Spleen (tissue), 11 donors: ENCODE results near the gene MYO18B. TPM values are rescaled to one million over a fixed set of nuclear protein-coding genes. Genes with fewer than 3 reads are reported as not detected.

ENCODE experiments used
- DNase-seq: peaks from one replicate; pipeline ENCODE4 v3.0.0-alpha.2; 2020
- H3K27ac ChIP-seq, 8 donors: fragments of 200-600 bp; sonication (generic) in 7 of 8; 1 replicate in 4 of 8; 2 replicates in 4 of 8; pipeline versions ENCODE4 v1.5.0 to v1.8.0; 2016 to 2021; ENCODE audit warnings: inconsistent platforms in 4 of 8, mild to moderate bottlenecking in 4 of 8, moderate library complexity in 1 of 8
- H3K27me3 ChIP-seq, 7 donors: fragments of 200-600 bp; sonication (generic) in 6 of 7; replicated peaks in 1 of 7; 1 replicate in 4 of 7; 2 replicates in 3 of 7; pipeline versions ENCODE4 v1.5.0 to v1.8.0; 2016 to 2021; ENCODE audit warnings: inconsistent platforms in 3 of 7, mild to moderate bottlenecking in 1 of 7
- H3K36me3 ChIP-seq, 6 donors: fragments of 200-600 bp; sonication (generic) in 5 of 6; 1 replicate in 4 of 6; 2 replicates in 2 of 6; pipeline versions ENCODE4 v1.5.0 to v1.8.0; 2016 to 2021; ENCODE audit warnings: inconsistent platforms in 2 of 6
- H3K4me1 ChIP-seq, 6 donors: fragments of 200-600 bp; sonication (generic) in 5 of 6; 1 replicate in 3 of 6; 2 replicates in 3 of 6; pipeline versions ENCODE4 v1.5.0 to v1.8.0; 2016 to 2021; ENCODE audit warnings: inconsistent platforms in 3 of 6
- H3K4me3 ChIP-seq, 8 donors: fragments of 200-600 bp; sonication (generic) in 7 of 8; 1 replicate in 4 of 8; 2 replicates in 4 of 8; pipeline versions ENCODE4 v1.5.0 to v1.8.0; 2016 to 2021; ENCODE audit warnings: inconsistent platforms in 4 of 8, mild to moderate bottlenecking in 4 of 8, moderate library complexity in 2 of 8
- H3K9me3 ChIP-seq, 8 donors: fragments of 200-600 bp; sonication (generic) in 7 of 8; 1 replicate in 4 of 8; 2 replicates in 4 of 8; pipeline versions ENCODE4 v1.5.0 to v1.8.0; 2016 to 2021; ENCODE audit warnings: inconsistent platforms in 4 of 8
- CTCF ChIP-seq, 11 experiments: fragments of 200-600 bp in 7 of 11; fragments of 450-650 bp in 4 of 11; sonication (generic) in 4 of 11; IDR thresholded peaks in 8 of 11; conservative IDR thresholded peaks in 3 of 11; 1 replicate in 7 of 11; 2 replicates in 4 of 11; pipeline versions ENCODE4 v1.4.0 to v1.8.0; 2016 to 2021; ENCODE audit warnings: antibody characterized with exemption in 11 of 11, inconsistent platforms in 4 of 11, mild to moderate bottlenecking in 1 of 11
- POLR2A ChIP-seq, 3 donors: fragments of 450-650 bp; IDR thresholded peaks; one replicate each; pipeline ENCODE4 v1.5.1; 2017; ENCODE audit warnings: antibody characterized with exemption in 3 of 3, mild to moderate bottlenecking in 1 of 3
- POLR2AphosphoS5 ChIP-seq, 3 donors: sonication (generic); formaldehyde crosslinking; IDR thresholded peaks; one replicate each; pipeline ENCODE4 v1.5.1; 2017; ENCODE audit warnings: antibody characterized with exemption in 3 of 3
- WGBS, 5 donors: extraction: QIAGEN DNeasy Blood & Tissue Kit in 3 of 5; methylation state at CpG; one replicate each; pipeline versions ENCODE4 v1.1.5 to v1.1.7; 2013 to 2018; 5-methylcytosine and 5-hydroxymethylcytosine counted together
- intact Hi-C: fragments of 100-400 bp; cut with DNase I; formaldehyde crosslinking; loops from one replicate; pipeline ENCODE4 v1.15.0; 2023; ENCODE audit warnings: low total_unique reads
- polyA plus RNA-seq, 3 donors: library from polyadenylated mRNA; stranded (reverse); fragments of 200-250 nt; gene quantifications; one replicate each; pipeline ENCODE4 v1.2.1, GENCODE V29; 2013
- total RNA-seq, 7 donors: library from RNA; depleted of rRNA in 3 of 7; stranded (reverse); fragments of >200 nt in 3 of 7; fragmentation: NEBNext Ultra II Directional in 4 of 7; extraction: Animal tissue kit (Norgen Biotek cat#: 25700) in 4 of 7; gene quantifications; one replicate each; pipeline versions ENCODE4 v1.1.0 to v1.2.1, GENCODE V29; 2016 to 2021
- donor health status: healthy with polysubstance abuse.
- donor health status: DM: no; HTN: no; CAD: no; lungs with moderate emphysema.
- donor health status: DM: no; HTN: no; CAD: no.
- donor health status: Bipolar disorder and iron deficiency.
- donor health status: healthy.
- donor health status: DM: no; HTN: no; CAD: no.
- donor health status: DM: yes; HTN: yes; CAD: no.

MYO18B gene
- total and polyA plus RNA-seq, 10 donors: under 0.01 to 0.79 (median 0.12) TPM

- intact Hi-C loops: no loop called here
- H3K27me3 ChIP-seq: peaks cover 0 to 52% (median 0%) of the 10 kb centered on the region in 7 donors
- H3K4me3 ChIP-seq: no peak overlapping the region
- WGBS, 5 donors: 78 to 93% (median 87%) methylated on average over 2 of the region's 2 CpGs
- DNase-seq: no peak
- no peak overlapping the region for H3K27ac ChIP-seq
- H3K36me3 ChIP-seq: no peaks in the 10 kb centered on the region
- no peaks in the 10 kb centered on the region for H3K9me3 ChIP-seq
- H3K4me1 ChIP-seq: peaks cover 0 to 7% (median 0%) of the 10 kb centered on the region in 6 donors
- TF ChIP-seq POLR2A (IDR thresholded peaks at IDR 0.05) (no peak), CTCF (IDR thresholded peaks at IDR 0.05 in 8 of 11, conservative IDR thresholded peaks at IDR 0.05 in 3 of 11) (no peak), POLR2AphosphoS5 (IDR thresholded peaks at IDR 0.05) (no peak)
These were observed 111.1 kb downstream of the MYO18B start for GRCh38 chr22:25853078-25853477.

GRCh38 chr22:25853501-25854284 is 111.7 kb downstream of the MYO18B start:
- no peak for TF ChIP-seq CTCF (IDR thresholded peaks at IDR 0.05 in 8 of 11, conservative IDR thresholded peaks at IDR 0.05 in 3 of 11)
- TF ChIP-seq POLR2AphosphoS5 (IDR thresholded peaks at IDR 0.05): no peak
- TF ChIP-seq POLR2A (IDR thresholded peaks at IDR 0.05): no peak
- Histone ChIP-seq H3K9me3 (no peaks in the 10 kb centered on the region), H3K36me3 (no peaks in the 10 kb centered on the region), H3K27me3 (peaks cover 0 to 58% (median 0%) of the 10 kb centered on the region in 7 donors), H3K27ac (no peak overlapping the region), H3K4me3 (no peak overlapping the region), H3K4me1 (peaks cover 0 to 7% (median 0%) of the 10 kb centered on the region in 6 donors)
- intact Hi-C loops: no loop called here
- WGBS, 5 donors: 43 to 54% (median 50%) methylated on average over 5 of the region's 5 CpGs
- DNase-seq: no peak

DNA sequence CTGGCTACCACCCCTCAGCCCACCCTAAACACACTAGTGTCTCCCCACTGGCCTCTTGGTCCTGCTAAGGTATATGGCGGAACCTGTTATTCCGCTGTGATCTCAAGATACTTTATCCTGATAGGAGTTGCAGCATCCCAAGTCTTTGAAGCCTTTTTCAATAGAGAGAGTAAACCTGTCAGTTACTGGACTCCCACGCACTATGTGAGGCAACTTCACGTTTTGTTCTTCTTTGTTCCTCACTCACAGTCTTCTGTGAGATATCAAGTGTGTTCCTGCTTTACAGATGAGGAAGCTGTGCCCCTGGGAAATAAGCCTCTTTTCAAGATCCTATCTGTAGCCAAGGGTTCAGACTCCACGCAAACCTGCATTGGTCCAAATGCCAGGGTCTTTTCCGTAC is 127.8 kb downstream of the MYO18B start:
- peaks cover 0 to 37% (median 0%) of the 10 kb centered on the region in 7 donors for H3K27me3 ChIP-seq
- WGBS, 5 donors: 65 to 73% (median 67%) methylated on average over 6 of the region's 6 CpGs
- H3K36me3 ChIP-seq: no peaks in the 10 kb centered on the region
- TF ChIP-seq POLR2AphosphoS5 (IDR thresholded peaks at IDR 0.05) (no peak), CTCF (IDR thresholded peaks at IDR 0.05 in 8 of 11, conservative IDR thresholded peaks at IDR 0.05 in 3 of 11) (no peak), POLR2A (IDR thresholded peaks at IDR 0.05) (no peak)
- intact Hi-C loops: no loop called here
- no peak for DNase-seq
- no peak overlapping the region for H3K27ac ChIP-seq
- no peaks in the 10 kb centered on the region for H3K9me3 ChIP-seq
- no peaks in the 10 kb centered on the region for H3K4me1 ChIP-seq
- H3K4me3 ChIP-seq: no peak overlapping the region

- WGBS, 5 donors: 84 to 97% (median 94%) methylated on average over 9 to 11 of the region's 11 CpGs
- Histone ChIP-seq H3K4me3 (no peak overlapping the region), H3K36me3 (no peaks in the 10 kb centered on the region), H3K27me3 (peaks cover 0 to 37% (median 0%) of the 10 kb centered on the region in 7 donors), H3K4me1 (no peaks in the 10 kb centered on the region), H3K9me3 (no peaks in the 10 kb centered on the region), H3K27ac (no peak overlapping the region)
- intact Hi-C loops: no loop called here
- DNase-seq: no peak
- TF ChIP-seq CTCF (IDR thresholded peaks at IDR 0.05 in 8 of 11, conservative IDR thresholded peaks at IDR 0.05 in 3 of 11) (no peak), POLR2A (IDR thresholded peaks at IDR 0.05) (no peak), POLR2AphosphoS5 (IDR thresholded peaks at IDR 0.05) (no peak)
These were observed 132.3 kb downstream of the MYO18B start for GRCh38 chr22:25874327-25874726.
